NT2/D1 (cell line): ENCODE data around the gene ANO7.

Experiments used
- DNase-seq: peaks from one replicate; pipeline ENCODE4 v3.0.0-alpha.2; 2011; ENCODE audit warnings: low read depth, low spot score
- H3K27me3 ChIP-seq: 2 replicates; pipeline ENCODE4 v1.6.0; 2011; ENCODE audit warnings: mild to moderate bottlenecking; ENCODE audit not compliant: insufficient read length, insufficient read depth
- H3K36me3 ChIP-seq: 2 replicates; pipeline ENCODE4 v1.6.1; 2011; ENCODE audit warnings: mild to moderate bottlenecking, low read length, mixed read lengths; ENCODE audit not compliant: insufficient read depth, insufficient read length
- H3K4me1 ChIP-seq: 2 replicates; pipeline ENCODE4 v1.5.1; 2011; ENCODE audit not compliant: insufficient read depth, insufficient read length
- H3K4me3 ChIP-seq: 2 replicates; pipeline ENCODE4 v1.5.1; 2011; ENCODE audit warnings: low read depth; ENCODE audit not compliant: insufficient read length
- H3K9ac ChIP-seq: 2 replicates; pipeline ENCODE4 v1.6.0; 2011; ENCODE audit warnings: low read depth; ENCODE audit not compliant: insufficient read length
- H3K9me3 ChIP-seq: 2 replicates; pipeline ENCODE4 v1.5.1; 2011; ENCODE audit warnings: mild to moderate bottlenecking, low read length; ENCODE audit not compliant: insufficient read depth
- SUZ12 ChIP-seq: IDR thresholded peaks from 2 replicates; pipeline ENCODE4 v1.6.1; 2011; ENCODE audit not compliant: insufficient read length, insufficient read depth; ENCODE audit errors: extremely low read depth
- YY1 ChIP-seq: IDR thresholded peaks from 2 replicates; pipeline ENCODE4 v1.6.1; 2011; ENCODE audit not compliant: insufficient read length, insufficient read depth
- ZNF274 ChIP-seq: IDR thresholded peaks from 2 replicates; pipeline ENCODE4 v1.6.1; 2011; ENCODE audit warnings: mild to moderate bottlenecking, low read depth, low read length

ANO7 gene

GRCh38 chr2:241188361-241189092, at the start of gene ANO7:
Gene ANO7 (plus strand): TSS chr2:241188677. CDS start chr2:241190064, 1,387 bp downstream.
- H3K9ac ChIP-seq = peak within 1 kb of the TSS; percentile 62
- TF ChIP-seq ZNF274 (no peak), SUZ12 (no peak), YY1 (no peak)
- no peak within 1 kb of the TSS for H3K4me3 ChIP-seq
- no peak for DNase-seq
- H3K4me1 ChIP-seq = peaks cover 21% of the 10 kb centered on the region
- no peaks in the 10 kb centered on the region for H3K9me3 ChIP-seq
- no peaks in the 10 kb centered on the region for H3K36me3 ChIP-seq
- no peaks in the 10 kb centered on the region for H3K27me3 ChIP-seq

GRCh38 chr2:241139531-241140444, 48.7 kb upstream of the ANO7 start:
- Histone ChIP-seq H3K36me3 (peaks cover 66% of the 10 kb centered on the region), H3K9ac (no peak overlapping the region), H3K4me1 (no peaks in the 10 kb centered on the region), H3K4me3 (no peak overlapping the region), H3K9me3 (no peaks in the 10 kb centered on the region), H3K27me3 (no peaks in the 10 kb centered on the region)
- no peak for DNase-seq
- TF ChIP-seq ZNF274 = no peak
- TF ChIP-seq YY1 = no peak
- no peak for TF ChIP-seq SUZ12

GRCh38 chr2:241140445-241140840, 48.0 kb upstream of the ANO7 start:
- H3K36me3 ChIP-seq = peaks cover 62% of the 10 kb centered on the region
- no peaks in the 10 kb centered on the region for H3K27me3 ChIP-seq
- H3K4me3 ChIP-seq = no peak overlapping the region
- H3K9ac ChIP-seq = no peak overlapping the region
- no peaks in the 10 kb centered on the region for H3K4me1 ChIP-seq
- H3K9me3 ChIP-seq = no peaks in the 10 kb centered on the region
- TF ChIP-seq ZNF274 = no peak
- TF ChIP-seq YY1 = no peak
- TF ChIP-seq SUZ12 = no peak
- DNase-seq = no peak

- Histone ChIP-seq H3K9ac (no peak overlapping the region), H3K27me3 (no peaks in the 10 kb centered on the region), H3K4me1 (no peaks in the 10 kb centered on the region), H3K9me3 (no peaks in the 10 kb centered on the region), H3K4me3 (no peak overlapping the region), H3K36me3 (peaks cover 54% of the 10 kb centered on the region)
- TF ChIP-seq ZNF274 (no peak), YY1 (no peak), SUZ12 (no peak)
- DNase-seq = no peak
Measured at GRCh38 chr2:241141214-241141770, 47.2 kb upstream of the ANO7 start.

GRCh38 chr2:241142063-241142462, 46.4 kb upstream of the ANO7 start:
- no peak for DNase-seq
- H3K36me3 ChIP-seq = peaks cover 47% of the 10 kb centered on the region
- no peak overlapping the region for H3K4me3 ChIP-seq
- no peaks in the 10 kb centered on the region for H3K27me3 ChIP-seq
- H3K4me1 ChIP-seq = no peaks in the 10 kb centered on the region
- H3K9me3 ChIP-seq = no peaks in the 10 kb centered on the region
- TF ChIP-seq ZNF274 (no peak), SUZ12 (no peak), YY1 (no peak)
- H3K9ac ChIP-seq = no peak overlapping the region

GRCh38 chr2:241142593-241142992, 45.9 kb upstream of the ANO7 start:
- no peak overlapping the region for H3K4me3 ChIP-seq
- peaks cover under 1% of the 10 kb centered on the region for H3K27me3 ChIP-seq
- no peaks in the 10 kb centered on the region for H3K9me3 ChIP-seq
- H3K9ac ChIP-seq = no peak overlapping the region
- peaks cover 42% of the 10 kb centered on the region for H3K36me3 ChIP-seq
- no peaks in the 10 kb centered on the region for H3K4me1 ChIP-seq
- no peak for DNase-seq
- TF ChIP-seq ZNF274 (no peak), SUZ12 (no peak), YY1 (no peak)

GRCh38 chr2:241146286-241146685, 42.2 kb upstream of the ANO7 start:
- Histone ChIP-seq H3K9ac (no peak overlapping the region), H3K9me3 (no peaks in the 10 kb centered on the region), H3K36me3 (peaks cover 12% of the 10 kb centered on the region), H3K27me3 (peaks cover 15% of the 10 kb centered on the region), H3K4me3 (no peak overlapping the region), H3K4me1 (peaks cover 11% of the 10 kb centered on the region)
- no peak for DNase-seq
- TF ChIP-seq SUZ12 (no peak), ZNF274 (no peak), YY1 (no peak)
